C4-2B (cell line): ENCODE results near the gene MEAF6.

Experiments
- ZFX ChIP-seq: fragments of 450-650 bp; IDR thresholded peaks from 2 replicates; pipeline ENCODE4 v1.6.1; 2017
- TF ChIP-seq, protein P1 (sequence below): fragments of 450-650 bp; conservative IDR thresholded peaks from 2 replicates; pipeline ENCODE4 v1.5.1; 2017; ENCODE audit warnings: mild to moderate bottlenecking

DNA sequence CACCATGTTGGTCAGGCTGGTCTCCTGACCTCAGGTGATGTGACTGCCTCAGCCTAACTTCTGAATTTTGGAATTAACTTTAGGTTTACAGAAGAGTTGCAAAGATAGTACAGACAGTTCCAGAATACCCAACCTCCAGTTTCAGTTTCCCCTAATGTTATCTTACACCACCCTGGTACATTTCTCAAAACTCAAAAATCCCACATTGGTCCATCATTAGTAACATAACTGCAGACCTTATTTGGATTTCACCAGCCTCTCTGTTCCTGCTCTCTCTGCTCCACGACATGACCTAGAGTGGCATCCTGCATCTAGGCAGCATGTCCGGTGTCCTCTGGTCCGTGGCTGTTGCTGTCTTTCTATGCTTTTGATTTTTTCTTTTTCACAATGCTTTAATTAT, 45.2 kb downstream of the MEAF6 start:
- TF ChIP-seq, protein P1, sequence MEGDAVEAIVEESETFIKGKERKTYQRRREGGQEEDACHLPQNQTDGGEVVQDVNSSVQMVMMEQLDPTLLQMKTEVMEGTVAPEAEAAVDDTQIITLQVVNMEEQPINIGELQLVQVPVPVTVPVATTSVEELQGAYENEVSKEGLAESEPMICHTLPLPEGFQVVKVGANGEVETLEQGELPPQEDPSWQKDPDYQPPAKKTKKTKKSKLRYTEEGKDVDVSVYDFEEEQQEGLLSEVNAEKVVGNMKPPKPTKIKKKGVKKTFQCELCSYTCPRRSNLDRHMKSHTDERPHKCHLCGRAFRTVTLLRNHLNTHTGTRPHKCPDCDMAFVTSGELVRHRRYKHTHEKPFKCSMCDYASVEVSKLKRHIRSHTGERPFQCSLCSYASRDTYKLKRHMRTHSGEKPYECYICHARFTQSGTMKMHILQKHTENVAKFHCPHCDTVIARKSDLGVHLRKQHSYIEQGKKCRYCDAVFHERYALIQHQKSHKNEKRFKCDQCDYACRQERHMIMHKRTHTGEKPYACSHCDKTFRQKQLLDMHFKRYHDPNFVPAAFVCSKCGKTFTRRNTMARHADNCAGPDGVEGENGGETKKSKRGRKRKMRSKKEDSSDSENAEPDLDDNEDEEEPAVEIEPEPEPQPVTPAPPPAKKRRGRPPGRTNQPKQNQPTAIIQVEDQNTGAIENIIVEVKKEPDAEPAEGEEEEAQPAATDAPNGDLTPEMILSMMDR, result no peak
- no peak for TF ChIP-seq ZFX
